SU-DHL-6 (cell line): ENCODE data around the gene NADK2.

Source experiments
- CTCF ChIP-seq: fragments of 200-600 bp; sonication (generic); IDR thresholded peaks from one replicate; pipeline ENCODE4 v1.5.1; 2017; ENCODE audit warnings: antibody characterized with exemption, mild to moderate bottlenecking, low read length, moderate library complexity; ENCODE audit not compliant: insufficient read depth, poor library complexity, severe bottlenecking
- EZH2phosphoT487 ChIP-seq: fragments of 200-600 bp; sonication (generic), shearing (Covaris generic); conservative IDR thresholded peaks from 2 replicates; pipeline ENCODE4 v1.6.1; 2018; ENCODE audit warnings: mild to moderate bottlenecking, antibody characterized with exemption, low read length, moderate library complexity, mixed read lengths

GRCh38 chr5:36152324-36153297 lies 89.1 kb downstream of the NADK2 start:
- no peak for TF ChIP-seq CTCF
- no peak for TF ChIP-seq EZH2phosphoT487
